PFSK-1 (cell line): ENCODE results near the gene PRICKLE3.

ENCODE experiments used
- FOXP2 ChIP-seq: optimal IDR thresholded peaks from 2 replicates; pipeline ENCODE3; 2011; ENCODE audit warnings: borderline replicate concordance, control low read depth, inconsistent platforms; ENCODE audit not compliant: insufficient read depth; ENCODE audit errors: extremely low read length, extremely low read depth
- POLR2AphosphoS5 ChIP-seq: IDR thresholded peaks from 2 replicates; pipeline ENCODE4 v1.6.1; 2012; ENCODE audit warnings: low read depth, mild to moderate bottlenecking, control low read depth, low read length, moderate library complexity
- REST ChIP-seq, 2 experiments: IDR thresholded peaks; 2 replicates each; pipeline versions ENCODE4 v1.6.1 to v1.8.0; 2011 to 2012; ENCODE audit warnings: low read depth in 2 of 2, low read length in 2 of 2, control low read depth in 1 of 2, inconsistent platforms in 1 of 2, mild to moderate bottlenecking in 1 of 2, moderate library complexity in 1 of 2; ENCODE audit not compliant: insufficient read depth in 1 of 2
- SIN3A ChIP-seq: IDR thresholded peaks from 2 replicates; pipeline ENCODE4 v1.6.1; 2012; ENCODE audit warnings: mild to moderate bottlenecking, low read length, moderate library complexity, borderline replicate concordance; ENCODE audit not compliant: insufficient read depth
- TAF1 ChIP-seq: IDR thresholded peaks from 2 replicates; pipeline ENCODE4 v1.6.1; 2012; ENCODE audit warnings: low read length, control low read depth, borderline replicate concordance; ENCODE audit not compliant: insufficient read depth

PRICKLE3 gene

GRCh38 chrX:49202022-49202421, 15.8 kb upstream of the PRICKLE3 start:
- TF ChIP-seq SIN3A (no peak), REST (IDR thresholded peaks at IDR 0.05; ENCODE audit: insufficient read depth in 1 of 2, low read depth in 2 of 2, low read length in 2 of 2) (no peak), TAF1 (no peak), FOXP2 (no peak), POLR2AphosphoS5 (no peak)

- TF ChIP-seq TAF1 (peak; percentile 61; the same call in 1 of the 2 replicates), SIN3A (peak; percentile 89; the same call in 1 of the 2 replicates), FOXP2 (no peak), POLR2AphosphoS5 (peak; percentile 89), REST (IDR thresholded peaks at IDR 0.05; ENCODE audit: insufficient read depth in 1 of 2, low read depth in 2 of 2, low read length in 2 of 2) (peak; percentile 96 to 98)
Observed at GRCh38 chrX:49199906-49200771, 14.0 kb upstream of the PRICKLE3 start, which contains the start of gene SYP. SYP (minus strand) TSS chrX:49200193; CDS start chrX:49200186, 7 bp downstream.

GRCh38 chrX:49199315-49199595, 13.1 kb upstream of the PRICKLE3 start:
- no peak for TF ChIP-seq POLR2AphosphoS5
- TF ChIP-seq REST (IDR thresholded peaks at IDR 0.05; ENCODE audit: insufficient read depth in 1 of 2, low read depth in 2 of 2, low read length in 2 of 2) = no peak

- no peak for TF ChIP-seq SIN3A
- no peak for TF ChIP-seq REST (IDR thresholded peaks at IDR 0.05; ENCODE audit: insufficient read depth in 1 of 2, low read depth in 2 of 2, low read length in 2 of 2)
- no peak for TF ChIP-seq POLR2AphosphoS5
- TF ChIP-seq TAF1 = no peak
- no peak for TF ChIP-seq FOXP2
Observed at GRCh38 chrX:49198540-49199314, 12.6 kb upstream of the PRICKLE3 start.
